Measurements from ENCODE around the gene GALNTL6.

DNA sequence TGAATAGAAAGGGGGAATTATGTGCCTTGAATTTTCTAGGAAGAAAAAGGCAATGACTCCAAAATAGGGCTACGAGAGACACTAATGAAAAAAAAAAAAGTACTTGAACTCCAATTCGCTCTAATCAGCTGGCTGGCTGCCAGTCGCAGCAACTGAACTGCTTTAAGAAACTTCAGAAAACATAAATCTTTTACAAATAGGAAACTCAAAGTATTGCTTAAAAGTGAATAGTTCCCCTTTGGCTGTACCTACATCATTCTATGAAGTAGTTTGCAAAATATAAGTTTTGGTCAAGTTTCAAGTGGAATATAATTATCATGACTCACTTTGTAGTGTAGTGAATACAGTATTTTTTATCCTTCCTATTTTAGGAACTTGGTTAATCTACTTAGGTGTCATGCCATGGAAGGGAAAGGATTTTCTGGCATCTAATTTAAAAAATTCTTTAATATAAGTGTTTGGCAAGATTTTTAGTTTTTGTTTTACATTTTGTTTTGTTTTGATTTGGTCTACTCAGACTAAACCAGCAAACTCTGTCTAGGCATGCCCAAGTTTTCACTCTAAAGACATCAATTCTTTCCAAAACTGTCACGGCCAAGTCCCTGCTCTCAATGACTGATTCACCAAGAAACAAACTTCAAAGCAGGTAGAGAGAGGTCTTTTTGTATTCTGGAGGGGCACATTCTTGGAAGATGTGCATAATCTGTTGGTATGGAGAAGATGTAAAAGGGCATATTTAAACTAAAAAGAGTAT, 973.0 kb downstream of the GALNTL6 start:
- TF ChIP-seq, protein P1, sequence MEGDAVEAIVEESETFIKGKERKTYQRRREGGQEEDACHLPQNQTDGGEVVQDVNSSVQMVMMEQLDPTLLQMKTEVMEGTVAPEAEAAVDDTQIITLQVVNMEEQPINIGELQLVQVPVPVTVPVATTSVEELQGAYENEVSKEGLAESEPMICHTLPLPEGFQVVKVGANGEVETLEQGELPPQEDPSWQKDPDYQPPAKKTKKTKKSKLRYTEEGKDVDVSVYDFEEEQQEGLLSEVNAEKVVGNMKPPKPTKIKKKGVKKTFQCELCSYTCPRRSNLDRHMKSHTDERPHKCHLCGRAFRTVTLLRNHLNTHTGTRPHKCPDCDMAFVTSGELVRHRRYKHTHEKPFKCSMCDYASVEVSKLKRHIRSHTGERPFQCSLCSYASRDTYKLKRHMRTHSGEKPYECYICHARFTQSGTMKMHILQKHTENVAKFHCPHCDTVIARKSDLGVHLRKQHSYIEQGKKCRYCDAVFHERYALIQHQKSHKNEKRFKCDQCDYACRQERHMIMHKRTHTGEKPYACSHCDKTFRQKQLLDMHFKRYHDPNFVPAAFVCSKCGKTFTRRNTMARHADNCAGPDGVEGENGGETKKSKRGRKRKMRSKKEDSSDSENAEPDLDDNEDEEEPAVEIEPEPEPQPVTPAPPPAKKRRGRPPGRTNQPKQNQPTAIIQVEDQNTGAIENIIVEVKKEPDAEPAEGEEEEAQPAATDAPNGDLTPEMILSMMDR (IDR thresholded peaks at IDR 0.05; ENCODE audit: insufficient read depth, low read length, poor library complexity, severe bottlenecking): no peak
- no peak for TF ChIP-seq EZH2phosphoT487 (conservative IDR thresholded peaks at IDR 0.05; ENCODE audit: low read length)
